Thoracic aorta (tissue), 2 donors: Measurements from ENCODE around the gene TIA1. TPM values are rescaled to one million over a fixed set of nuclear protein-coding genes. Genes with fewer than 3 reads are reported as not detected.
"Not testable (repeated sequence)": the region's sequence is repeated elsewhere in the genome, so short reads cannot be mapped to it uniquely, and the experiment has no call there.

Experiments used
- ATAC-seq: fragments of 150-250 bp; one replicate; pipeline ENCODE4 v1.8.0; 2017; ENCODE audit warnings: low read depth; ENCODE audit not compliant: insufficient number of reproducible peaks, low FRiP score
- DNase-seq: peaks from one replicate; pipeline ENCODE4 v3.0.0-alpha.2; 2020; ENCODE audit warnings: low spot score
- H3K27ac ChIP-seq, 2 donors: fragments of 200-600 bp; sonication (generic); 1 replicate in 1 of 2; 2 replicates in 1 of 2; pipeline ENCODE4 v1.5.1; 2016; ENCODE audit warnings: mild to moderate bottlenecking in 2 of 2, moderate library complexity in 2 of 2
- H3K27me3 ChIP-seq: fragments of 200-600 bp; sonication (generic); replicated peaks from 2 replicates; pipeline ENCODE4 v1.6.0; 2016; ENCODE audit warnings: mild to moderate bottlenecking; ENCODE audit not compliant: insufficient read depth
- H3K36me3 ChIP-seq: fragments of 200-600 bp; sonication (generic); one replicate; pipeline ENCODE4 v1.5.1; 2016
- H3K4me1 ChIP-seq, 2 donors: fragments of 200-600 bp; sonication (generic); 1 replicate in 1 of 2; 2 replicates in 1 of 2; pipeline versions ENCODE4 v1.5.1 to v1.6.0; 2016; ENCODE audit warnings: low read depth in 2 of 2, mild to moderate bottlenecking in 1 of 2; ENCODE audit not compliant: control insufficient read depth in 1 of 2
- H3K4me3 ChIP-seq: fragments of 200-600 bp; sonication (generic); 2 replicates; pipeline ENCODE4 v1.5.1; 2016; ENCODE audit warnings: mild to moderate bottlenecking
- H3K9me3 ChIP-seq: fragments of 200-600 bp; sonication (generic); 2 replicates; pipeline ENCODE4 v1.5.1; 2016
- total RNA-seq, 2 donors: library from RNA; depleted of rRNA; stranded (reverse); fragments of >200 nt; gene quantifications; one replicate each; pipeline versions ENCODE4 v1.1.0 to v1.2.3, GENCODE V29; 2016
- TF ChIP-seq, protein P1 (sequence below): fragments of 200-600 bp; sonication (generic); IDR thresholded peaks from one replicate; pipeline ENCODE4 v1.5.1; 2019; ENCODE audit warnings: antibody characterized with exemption

TIA1 gene
- total RNA-seq, 2 donors from 2014 or later: 56.7 to 127 TPM

DNA sequence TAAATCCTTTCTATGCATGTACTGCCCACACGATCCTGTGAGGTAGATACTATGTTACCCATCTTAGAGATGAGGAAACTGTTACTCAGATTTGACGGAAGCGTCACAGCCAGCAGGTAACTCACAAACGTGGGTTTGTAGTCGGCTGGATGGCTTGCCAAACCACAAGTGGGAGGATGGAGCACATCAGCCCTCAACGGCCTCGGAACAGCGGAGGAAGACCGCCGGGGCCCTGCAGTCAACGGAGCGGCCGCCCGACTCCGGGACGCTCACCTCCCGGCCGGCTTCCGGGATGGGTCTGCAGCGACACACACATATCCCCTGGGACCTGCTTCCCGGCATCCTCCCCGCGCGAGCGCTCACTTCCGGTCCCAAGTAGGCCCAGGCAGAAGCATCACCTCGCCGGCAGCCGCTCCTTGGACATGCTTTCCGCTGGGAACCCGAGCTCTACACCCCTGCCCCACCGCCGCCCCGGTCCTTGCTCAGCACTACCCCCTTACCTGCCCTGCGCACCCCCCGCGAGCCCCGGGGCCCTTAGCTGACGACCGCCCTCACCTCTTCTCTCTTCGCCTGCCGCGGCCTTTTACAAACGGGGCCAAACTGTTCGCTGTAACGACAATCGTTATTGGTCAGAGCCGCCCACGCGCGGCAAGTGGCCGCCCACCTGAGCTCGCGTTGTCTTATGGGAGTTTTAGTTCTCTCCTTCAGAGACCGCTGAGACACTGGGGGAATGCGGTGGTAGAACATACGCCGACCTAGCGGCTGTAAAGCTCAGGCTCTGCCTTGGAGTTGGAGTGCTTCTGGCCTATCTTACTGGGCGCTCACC, 57.8 kb downstream of the TIA1 start, which contains the start of gene C2orf42:
C2orf42 (minus strand) TSS at position 602 of the 826 bp plus-strand sequence. CDS start 9,034 bp downstream, outside the sequence.
- Histone ChIP-seq H3K27me3 (no peaks in the 10 kb centered on the region), H3K36me3 (no peaks in the 10 kb centered on the region), H3K4me1 (peaks cover 0 to 5% of the 10 kb centered on the region in 2 donors), H3K4me3 (peak within 1 kb of the TSS; percentile 83), H3K9me3 (no peaks in the 10 kb centered on the region), H3K27ac (peak within 1 kb of the TSS; percentile 91 to 100)
- peak; percentile 95 for ATAC-seq
- peak; percentile 88 for DNase-seq
- TF ChIP-seq, protein P1, sequence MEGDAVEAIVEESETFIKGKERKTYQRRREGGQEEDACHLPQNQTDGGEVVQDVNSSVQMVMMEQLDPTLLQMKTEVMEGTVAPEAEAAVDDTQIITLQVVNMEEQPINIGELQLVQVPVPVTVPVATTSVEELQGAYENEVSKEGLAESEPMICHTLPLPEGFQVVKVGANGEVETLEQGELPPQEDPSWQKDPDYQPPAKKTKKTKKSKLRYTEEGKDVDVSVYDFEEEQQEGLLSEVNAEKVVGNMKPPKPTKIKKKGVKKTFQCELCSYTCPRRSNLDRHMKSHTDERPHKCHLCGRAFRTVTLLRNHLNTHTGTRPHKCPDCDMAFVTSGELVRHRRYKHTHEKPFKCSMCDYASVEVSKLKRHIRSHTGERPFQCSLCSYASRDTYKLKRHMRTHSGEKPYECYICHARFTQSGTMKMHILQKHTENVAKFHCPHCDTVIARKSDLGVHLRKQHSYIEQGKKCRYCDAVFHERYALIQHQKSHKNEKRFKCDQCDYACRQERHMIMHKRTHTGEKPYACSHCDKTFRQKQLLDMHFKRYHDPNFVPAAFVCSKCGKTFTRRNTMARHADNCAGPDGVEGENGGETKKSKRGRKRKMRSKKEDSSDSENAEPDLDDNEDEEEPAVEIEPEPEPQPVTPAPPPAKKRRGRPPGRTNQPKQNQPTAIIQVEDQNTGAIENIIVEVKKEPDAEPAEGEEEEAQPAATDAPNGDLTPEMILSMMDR: no peak

GRCh38 chr2:70188460-70188859, 60.0 kb downstream of the TIA1 start:
- Histone ChIP-seq H3K27ac (no peak overlapping the region), H3K4me1 (peaks cover 0 to 5% of the 10 kb centered on the region in 2 donors), H3K36me3 (no peaks in the 10 kb centered on the region), H3K4me3 (no peak overlapping the region), H3K9me3 (no peaks in the 10 kb centered on the region), H3K27me3 (no peaks in the 10 kb centered on the region)
- DNase-seq (no peak), ATAC-seq (no peak)
- TF ChIP-seq, protein P1: no peak

GRCh38 chr2:70187170-70187569, 61.3 kb downstream of the TIA1 start:
- H3K27ac ChIP-seq, DNase-seq, H3K4me1 ChIP-seq, H3K36me3 ChIP-seq, H3K27me3 ChIP-seq, H3K4me3 ChIP-seq, H3K9me3 ChIP-seq, ATAC-seq: not testable (repeated sequence)

GRCh38 chr2:70182689-70183088, 65.7 kb downstream of the TIA1 start:
- no peaks in the 10 kb centered on the region for H3K9me3 ChIP-seq
- H3K27me3 ChIP-seq: no peaks in the 10 kb centered on the region
- ATAC-seq (no peak), DNase-seq (no peak)
- H3K4me3 ChIP-seq: no peak overlapping the region
- H3K27ac ChIP-seq: no peak overlapping the region
- H3K36me3 ChIP-seq: peaks cover 11% of the 10 kb centered on the region
- TF ChIP-seq, protein P1: no peak
- H3K4me1 ChIP-seq: no peaks in the 10 kb centered on the region

- TF ChIP-seq, protein P1: no peak
- Histone ChIP-seq H3K36me3 (peaks cover 13% of the 10 kb centered on the region), H3K27ac (no peak overlapping the region), H3K4me1 (no peaks in the 10 kb centered on the region), H3K4me3 (no peak overlapping the region), H3K9me3 (no peaks in the 10 kb centered on the region), H3K27me3 (no peaks in the 10 kb centered on the region)
- DNase-seq (no peak), ATAC-seq (no peak)
Observed at GRCh38 chr2:70181363-70181956, 67.0 kb downstream of the TIA1 start.
